Stimulated activated CD8-positive, alpha-beta memory T cell treated with anti-CD3 and anti-CD28 coated beads, Interleukin-4, amount 100 ng/mL, for 48 hours (primary cell): Measurements from ENCODE around the gene PDE4B.
"Not testable (repeated sequence)": the region's sequence is repeated elsewhere in the genome, so short reads cannot be mapped to it uniquely, and the experiment has no call there.

Experiments used
- DNase-seq: peaks from one replicate; pipeline ENCODE4 v3.0.0-alpha.2; 2020

Gene PDE4B

GRCh38 chr1:65998763-65999583 lies 206.3 kb downstream of the PDE4B start:
- DNase-seq = no peak

GRCh38 chr1:66000033-66000637 lies 207.4 kb downstream of the PDE4B start:
- DNase-seq = no peak

- DNase-seq = no peak
Observed at GRCh38 chr1:66003690-66004089, 211.0 kb downstream of the PDE4B start.

- DNase-seq = not testable (repeated sequence)
Observed at GRCh38 chr1:66006534-66006933, 213.8 kb downstream of the PDE4B start.

DNA sequence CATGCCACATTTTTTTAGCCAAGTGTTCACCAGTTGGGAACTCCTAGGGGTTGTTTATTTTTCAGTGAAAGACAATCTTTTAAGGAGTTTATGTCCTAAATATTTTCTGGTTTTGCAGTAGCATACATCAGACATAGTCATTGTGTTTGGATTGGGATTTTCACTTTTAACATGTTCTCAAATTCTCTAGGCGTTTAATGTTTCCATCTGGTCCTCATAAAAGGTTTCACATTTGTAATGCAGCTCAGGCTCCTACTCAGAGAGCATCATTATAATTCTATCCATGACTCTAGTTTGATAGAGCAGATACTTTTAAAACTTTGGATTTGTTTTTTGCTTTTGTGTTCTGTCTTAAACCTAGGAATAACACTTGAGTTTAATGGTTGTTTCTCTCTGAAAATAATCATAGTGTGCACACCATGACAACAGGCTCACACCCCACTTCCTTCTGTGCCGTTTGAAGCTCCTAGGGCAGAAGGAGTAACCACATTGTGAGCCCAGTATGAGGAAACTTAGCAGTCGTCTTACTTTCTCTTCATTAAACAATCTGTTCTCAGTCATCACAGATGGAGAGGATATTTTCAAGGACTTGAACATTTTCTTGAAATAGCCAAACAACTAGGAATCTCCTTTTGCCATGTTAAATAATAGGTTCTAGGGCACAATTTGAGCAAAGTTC lies 219.6 kb downstream of the PDE4B start:
- no peak for DNase-seq

- DNase-seq = no peak
Observed at GRCh38 chr1:66013371-66013770, 220.7 kb downstream of the PDE4B start.

DNA sequence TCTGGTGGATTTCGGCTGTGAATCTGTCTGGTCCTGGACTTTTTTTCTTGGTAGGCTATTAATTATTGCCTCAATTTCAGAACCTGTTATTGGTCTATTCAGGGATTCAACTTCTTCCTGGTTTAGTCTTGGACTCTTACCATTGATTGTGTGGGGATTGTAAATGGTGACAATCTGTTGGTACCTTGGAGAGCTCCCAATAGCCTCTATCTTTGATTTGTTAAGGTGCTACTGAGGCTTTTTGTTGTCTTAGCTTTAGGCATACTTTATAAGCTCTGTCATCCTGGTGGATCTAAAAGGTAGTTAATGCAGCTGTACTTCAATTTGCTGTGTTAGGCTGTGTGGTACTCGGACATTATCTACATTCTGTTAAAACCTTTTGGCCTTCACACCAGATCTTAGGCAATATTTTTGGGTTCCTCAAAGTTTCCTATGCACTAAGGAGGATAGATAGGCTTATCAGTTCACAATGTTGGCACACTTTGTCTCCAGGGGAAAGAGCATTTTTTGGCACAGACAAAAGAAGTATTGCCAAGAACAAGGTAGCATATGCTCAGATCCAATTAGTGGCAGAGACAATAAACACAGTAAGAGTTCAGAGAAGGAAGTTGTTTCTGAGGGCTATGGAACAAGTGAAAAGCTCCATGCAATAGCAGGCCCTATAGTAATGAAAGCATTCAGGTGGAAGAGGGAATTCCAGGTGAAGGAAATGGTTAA lies 230.4 kb downstream of the PDE4B start:
- DNase-seq = no peak

- DNase-seq = no peak
Observed at GRCh38 chr1:66025188-66025587, 232.5 kb downstream of the PDE4B start.

- no peak for DNase-seq
Observed at GRCh38 chr1:66028035-66028434, 235.3 kb downstream of the PDE4B start.

DNA sequence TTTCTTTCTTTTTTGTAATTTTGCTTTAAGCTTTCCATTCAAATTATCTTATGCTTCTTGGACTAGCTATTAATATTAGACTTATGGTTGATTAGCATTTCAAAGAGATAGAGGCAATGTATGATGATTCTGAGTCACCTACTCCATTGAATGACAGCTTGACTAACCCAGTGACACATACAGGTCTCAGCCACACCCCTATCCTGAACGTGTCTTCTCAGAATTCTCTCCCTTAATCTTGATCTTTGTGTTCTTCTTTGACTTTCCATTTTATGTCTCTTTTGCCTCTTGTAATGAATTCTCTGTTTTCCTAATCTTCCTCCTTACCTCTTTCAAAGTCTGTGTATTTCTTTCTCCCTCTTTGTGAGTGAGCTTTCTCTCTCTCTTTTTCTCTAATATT lies 241.1 kb downstream of the PDE4B start:
- DNase-seq = no peak

GRCh38 chr1:66035616-66036245 lies 243.0 kb downstream of the PDE4B start:
- DNase-seq = no peak

GRCh38 chr1:66041654-66042053 lies 249.0 kb downstream of the PDE4B start:
- DNase-seq = no peak

- no peak for DNase-seq
Observed at GRCh38 chr1:66043186-66043585, 250.5 kb downstream of the PDE4B start.

- DNase-seq = no peak
Observed at GRCh38 chr1:66044912-66045311, 252.2 kb downstream of the PDE4B start.

DNA sequence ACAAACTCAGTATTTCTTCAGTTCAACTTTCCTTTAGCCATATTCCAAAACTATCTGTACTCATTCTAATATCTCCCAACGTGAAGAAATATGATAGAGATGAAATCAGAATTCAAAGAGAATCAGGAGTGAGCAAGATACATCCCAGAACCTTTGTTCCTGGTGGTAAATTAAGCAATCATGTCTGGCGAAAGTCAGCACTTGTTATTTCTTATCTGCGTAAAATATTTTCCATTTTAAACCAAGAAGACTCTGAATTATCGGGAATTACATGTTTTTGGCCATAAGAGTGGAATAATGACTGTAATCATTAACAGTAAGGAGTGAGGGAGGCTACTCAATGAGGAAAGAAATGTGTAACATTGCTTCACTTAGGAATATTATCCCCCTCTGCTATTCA lies 253.7 kb downstream of the PDE4B start:
- DNase-seq = no peak

DNA sequence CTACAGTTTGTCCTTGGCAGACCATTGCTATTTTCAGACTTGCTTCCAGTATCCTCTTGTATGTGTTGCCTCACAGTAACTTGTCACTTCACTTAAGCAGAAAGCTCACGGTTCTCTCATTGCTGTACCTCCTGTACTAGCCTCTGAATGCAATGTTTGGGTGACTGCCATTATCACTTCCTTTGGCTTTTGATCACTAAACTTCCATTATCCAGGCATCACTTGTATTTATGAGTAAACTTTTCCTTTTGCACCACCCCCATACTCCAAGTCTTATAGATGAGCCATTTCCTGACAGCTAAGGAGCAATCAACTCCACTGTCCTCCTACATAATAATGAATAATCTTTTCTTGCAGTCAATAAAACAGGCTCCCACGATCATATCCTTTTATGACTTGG lies 255.3 kb downstream of the PDE4B start:
- no peak for DNase-seq

GRCh38 chr1:66050123-66050522 lies 257.4 kb downstream of the PDE4B start:
- DNase-seq = no peak

- no peak for DNase-seq
Observed at GRCh38 chr1:66050633-66051032, 257.9 kb downstream of the PDE4B start.

GRCh38 chr1:66055092-66055491 lies 262.4 kb downstream of the PDE4B start:
- no peak for DNase-seq

DNA sequence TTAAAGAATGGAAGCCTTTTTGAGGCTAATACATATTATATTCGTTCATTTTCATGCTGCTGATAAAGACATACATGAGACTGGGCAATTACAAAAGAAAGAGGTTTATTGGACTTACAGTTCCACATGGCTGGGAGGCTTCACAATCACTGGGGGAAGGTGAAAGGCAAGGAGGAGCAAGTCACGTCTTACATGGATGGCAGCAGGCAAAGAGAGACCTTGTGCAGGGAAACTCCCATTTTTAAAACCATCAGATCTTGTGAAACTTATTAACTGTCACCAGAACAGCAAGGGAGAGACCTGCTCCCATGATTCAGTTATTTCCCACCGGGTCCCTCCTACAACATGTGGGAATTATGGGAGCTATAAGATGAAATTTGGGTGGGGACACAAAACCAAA lies 264.8 kb downstream of the PDE4B start:
- DNase-seq = not testable (repeated sequence)

- DNase-seq = no peak
Observed at GRCh38 chr1:66058558-66058957, 265.9 kb downstream of the PDE4B start.

DNA sequence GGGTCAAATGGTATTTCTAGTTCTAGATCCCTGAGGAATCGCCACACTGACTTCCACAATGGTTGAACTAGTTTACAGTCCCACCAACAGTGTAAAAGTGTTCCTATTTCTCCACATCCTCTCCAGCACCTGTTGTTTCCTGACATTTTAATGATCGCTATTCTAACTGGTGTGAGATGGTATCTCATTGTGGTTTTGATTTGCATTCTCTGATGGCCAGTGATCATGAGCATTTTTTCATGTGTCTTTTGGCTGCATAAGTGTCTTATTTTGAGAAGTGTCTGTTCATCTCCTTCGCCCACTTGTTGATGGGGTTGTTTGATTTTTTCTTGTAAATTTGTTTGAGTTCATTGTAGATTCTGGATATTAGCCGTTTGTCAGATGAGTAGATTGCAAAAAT lies 274.5 kb downstream of the PDE4B start:
- not testable (repeated sequence) for DNase-seq
